Chondrocyte (in vitro differentiated cells): Measurements from ENCODE around the gene ALS2CL. TPM values are rescaled to one million over a fixed set of nuclear protein-coding genes. Genes with fewer than 3 reads are reported as not detected.

Experiments
- DNase-seq: peaks from one replicate; pipeline ENCODE4 v3.0.0; 2021; ENCODE audit warnings: mixed read lengths, low spot score
- H3K27ac Mint-ChIP-seq: one replicate; pipeline ENCODE4 v1.8.0; 2021; ENCODE audit warnings: mild to moderate bottlenecking, moderate library complexity, mixed read lengths; ENCODE audit not compliant: unreplicated experiment
- H3K27me3 Mint-ChIP-seq: 2 replicates; pipeline ENCODE4 v1.8.0; 2021; ENCODE audit warnings: low read depth, mixed read lengths
- H3K36me3 Mint-ChIP-seq: 2 replicates; pipeline ENCODE4 v1.8.0; 2021; ENCODE audit warnings: low read depth, mixed read lengths
- H3K4me1 Mint-ChIP-seq: 2 replicates; pipeline ENCODE4 v1.8.0; 2021; ENCODE audit warnings: low read depth, mild to moderate bottlenecking, mixed read lengths
- H3K4me3 Mint-ChIP-seq: one replicate; pipeline ENCODE4 v1.8.0; 2021; ENCODE audit warnings: mild to moderate bottlenecking, moderate library complexity, mixed read lengths; ENCODE audit not compliant: unreplicated experiment
- H3K9me3 Mint-ChIP-seq: 2 replicates; pipeline ENCODE4 v1.8.0; 2021; ENCODE audit warnings: low read depth, mixed read lengths
- total RNA-seq: library from RNA; stranded (reverse); gene quantifications from 3 replicates; pipeline ENCODE4 v1.2.1, GENCODE V29; 2021
- TF ChIP-seq, protein P1 (sequence below): fragments of 200-600 bp; sonication (generic); IDR thresholded peaks from 2 replicates; pipeline ENCODE4 v1.5.0; 2021; ENCODE audit warnings: antibody characterized with exemption, mild to moderate bottlenecking, moderate library complexity

The ALS2CL gene
- total RNA-seq, 1 donor from 2014 or later, result 3.6 TPM

DNA sequence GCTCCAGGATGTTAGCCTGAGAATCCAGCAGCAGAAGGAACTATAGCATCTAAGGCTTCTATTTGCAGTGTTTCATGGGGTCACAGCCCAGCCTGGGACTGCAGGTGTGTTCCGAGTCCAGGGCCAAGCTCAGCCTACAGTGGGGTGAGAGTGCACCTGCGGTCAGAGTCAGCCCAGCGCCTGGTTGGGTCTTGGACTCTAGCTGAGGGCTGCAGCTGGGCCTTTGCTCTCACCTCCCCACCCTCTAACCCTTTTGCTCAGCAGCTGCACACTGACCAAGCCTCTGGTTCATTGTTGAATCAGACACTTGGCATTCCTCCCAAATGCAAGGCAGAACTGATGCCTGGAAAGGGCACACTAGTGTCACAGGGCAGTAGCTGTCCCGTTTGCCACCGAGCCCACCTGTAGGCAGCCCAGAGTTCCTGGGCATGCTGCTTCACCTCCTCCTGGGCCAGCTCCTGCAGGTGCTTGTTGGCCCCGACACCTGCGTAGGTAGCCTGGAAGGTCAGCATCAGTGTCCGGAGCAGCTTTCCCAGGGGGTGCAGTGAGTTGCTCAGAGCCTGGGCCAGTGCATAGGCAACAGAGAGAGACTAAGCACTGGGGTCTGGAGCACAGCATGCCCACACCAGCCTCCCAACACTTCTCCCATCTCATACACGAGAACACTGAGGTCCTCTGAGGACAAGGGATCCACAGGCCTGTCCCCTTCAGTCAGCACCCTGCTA, 17.5 kb downstream of the ALS2CL start:
- TF ChIP-seq, protein P1, sequence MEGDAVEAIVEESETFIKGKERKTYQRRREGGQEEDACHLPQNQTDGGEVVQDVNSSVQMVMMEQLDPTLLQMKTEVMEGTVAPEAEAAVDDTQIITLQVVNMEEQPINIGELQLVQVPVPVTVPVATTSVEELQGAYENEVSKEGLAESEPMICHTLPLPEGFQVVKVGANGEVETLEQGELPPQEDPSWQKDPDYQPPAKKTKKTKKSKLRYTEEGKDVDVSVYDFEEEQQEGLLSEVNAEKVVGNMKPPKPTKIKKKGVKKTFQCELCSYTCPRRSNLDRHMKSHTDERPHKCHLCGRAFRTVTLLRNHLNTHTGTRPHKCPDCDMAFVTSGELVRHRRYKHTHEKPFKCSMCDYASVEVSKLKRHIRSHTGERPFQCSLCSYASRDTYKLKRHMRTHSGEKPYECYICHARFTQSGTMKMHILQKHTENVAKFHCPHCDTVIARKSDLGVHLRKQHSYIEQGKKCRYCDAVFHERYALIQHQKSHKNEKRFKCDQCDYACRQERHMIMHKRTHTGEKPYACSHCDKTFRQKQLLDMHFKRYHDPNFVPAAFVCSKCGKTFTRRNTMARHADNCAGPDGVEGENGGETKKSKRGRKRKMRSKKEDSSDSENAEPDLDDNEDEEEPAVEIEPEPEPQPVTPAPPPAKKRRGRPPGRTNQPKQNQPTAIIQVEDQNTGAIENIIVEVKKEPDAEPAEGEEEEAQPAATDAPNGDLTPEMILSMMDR, result no peak
- Mint-ChIP-seq H3K27ac (no peak overlapping the region), H3K27me3 (peaks cover 3% of the 10 kb centered on the region), H3K4me3 (no peak overlapping the region), H3K36me3 (peaks cover 3% of the 10 kb centered on the region), H3K9me3 (no peaks in the 10 kb centered on the region), H3K4me1 (no peaks in the 10 kb centered on the region)
- DNase-seq, result peak; percentile 51

DNA sequence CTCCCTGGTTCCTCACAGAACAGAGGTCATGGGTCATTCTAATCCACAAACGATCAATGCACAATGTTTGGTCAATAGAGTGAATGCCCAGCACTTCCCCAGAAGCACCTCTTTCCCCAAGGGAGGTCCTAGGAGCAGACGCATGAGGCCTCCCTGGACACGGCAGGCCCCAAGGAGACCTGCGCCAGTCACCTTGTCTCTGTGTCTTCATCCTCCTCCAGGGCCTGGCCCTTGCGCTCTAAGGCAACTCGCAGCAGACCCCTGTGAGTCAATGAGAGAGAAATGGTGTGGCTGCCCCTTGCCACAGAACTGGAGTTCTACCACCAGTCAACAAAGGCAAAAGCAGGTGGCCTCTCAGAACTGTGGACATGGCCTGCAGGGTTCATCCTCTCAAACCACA, 18.1 kb downstream of the ALS2CL start:
- no peaks in the 10 kb centered on the region for H3K4me1 Mint-ChIP-seq
- TF ChIP-seq, protein P1, result no peak
- no peaks in the 10 kb centered on the region for H3K9me3 Mint-ChIP-seq
- peaks cover 2% of the 10 kb centered on the region for H3K36me3 Mint-ChIP-seq
- peaks cover under 1% of the 10 kb centered on the region for H3K27me3 Mint-ChIP-seq
- peak; percentile 36 for DNase-seq
- H3K27ac Mint-ChIP-seq, result no peak overlapping the region
- no peak overlapping the region for H3K4me3 Mint-ChIP-seq

DNA sequence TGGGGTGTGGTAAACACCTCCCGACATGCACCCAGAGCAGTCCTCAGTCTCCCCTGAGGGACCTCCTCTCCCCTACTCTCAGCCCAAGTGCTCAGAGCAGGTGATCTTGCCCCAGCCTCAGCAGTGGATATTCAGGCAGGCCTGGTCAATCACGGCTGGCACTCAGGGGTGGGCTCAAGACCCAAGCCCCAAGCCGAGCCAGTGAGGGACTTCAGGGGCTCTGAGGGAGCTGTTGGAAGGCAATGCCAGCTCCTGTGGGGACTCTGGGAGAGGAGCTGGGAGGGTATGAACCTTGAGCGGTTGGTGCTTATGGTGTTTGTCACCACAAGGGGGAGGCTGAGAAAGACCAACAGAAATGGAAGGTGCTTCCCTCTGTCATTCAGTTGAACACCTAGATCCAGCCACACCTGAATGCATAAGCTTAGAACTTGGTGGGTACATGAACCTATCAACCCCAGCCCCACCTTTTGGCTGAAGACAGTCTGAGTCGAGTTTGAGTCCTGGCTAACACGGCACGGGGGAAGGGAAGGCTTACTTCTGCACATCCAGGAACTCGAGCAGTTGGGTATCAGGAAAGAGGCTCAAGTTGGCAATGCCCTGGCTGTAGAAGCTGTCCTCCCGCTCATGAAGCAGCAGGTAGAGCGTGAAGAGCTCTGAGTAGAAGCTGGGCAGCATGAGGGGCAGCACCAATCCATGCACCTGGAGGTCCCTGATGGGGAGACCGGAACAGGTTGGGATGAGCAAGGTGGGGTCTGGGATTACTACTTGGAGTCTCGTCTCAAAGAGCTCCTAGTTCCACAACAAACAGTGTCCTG, 19.2 kb downstream of the ALS2CL start:
- Mint-ChIP-seq H3K36me3 (peaks cover 2% of the 10 kb centered on the region), H3K4me1 (no peaks in the 10 kb centered on the region), H3K4me3 (no peak overlapping the region), H3K27ac (no peak overlapping the region), H3K27me3 (no peaks in the 10 kb centered on the region), H3K9me3 (no peaks in the 10 kb centered on the region)
- DNase-seq, result peak; percentile 67
- TF ChIP-seq, protein P1, result peak; percentile 46

DNA sequence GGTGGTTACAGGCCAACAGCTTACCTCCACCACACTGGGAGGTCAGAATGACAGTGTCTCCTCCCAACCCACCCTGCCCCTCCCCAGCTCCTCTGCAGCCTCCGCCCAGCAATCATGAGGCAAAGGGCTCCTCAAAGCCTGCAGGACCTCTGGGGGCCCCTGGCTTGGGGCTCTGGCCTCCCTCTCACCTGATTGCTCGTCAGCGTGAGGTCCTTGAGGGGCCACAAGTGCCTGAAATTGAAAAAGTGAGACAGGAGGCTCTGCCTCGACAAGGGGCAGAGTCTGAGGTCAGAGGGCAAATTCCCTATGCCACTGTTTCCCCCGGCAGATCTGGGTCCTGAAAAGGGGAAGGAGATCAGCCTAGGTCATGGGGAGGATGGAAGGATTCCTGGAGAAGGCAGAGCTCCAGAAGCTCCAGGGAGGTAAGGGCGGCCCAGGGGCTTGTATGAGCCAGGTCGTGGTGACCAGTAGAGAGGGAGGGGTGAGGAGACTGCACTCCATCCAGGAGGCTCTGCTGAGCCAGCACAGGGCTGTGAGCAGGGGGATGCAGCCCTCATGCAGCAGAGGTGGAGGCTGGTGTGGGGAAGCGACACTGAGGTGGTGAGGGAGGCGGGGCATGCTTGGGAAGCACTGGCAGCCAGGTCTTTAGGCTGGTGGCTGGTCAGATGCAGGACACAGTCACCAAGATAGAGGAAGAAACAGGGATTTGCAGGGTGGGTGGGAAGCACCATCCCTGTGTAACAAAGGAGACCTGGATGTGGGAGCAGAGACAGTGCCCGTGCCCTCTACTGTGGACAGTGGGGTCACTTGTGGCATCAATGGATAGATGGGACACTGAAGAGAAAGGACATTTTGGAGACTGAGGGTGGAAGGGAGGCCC, 20.1 kb downstream of the ALS2CL start:
- H3K27me3 Mint-ChIP-seq, result no peaks in the 10 kb centered on the region
- TF ChIP-seq, protein P1, result no peak
- H3K9me3 Mint-ChIP-seq, result no peaks in the 10 kb centered on the region
- DNase-seq, result peak; percentile 69
- H3K27ac Mint-ChIP-seq, result no peak overlapping the region
- H3K36me3 Mint-ChIP-seq, result peaks cover 2% of the 10 kb centered on the region
- no peaks in the 10 kb centered on the region for H3K4me1 Mint-ChIP-seq
- no peak overlapping the region for H3K4me3 Mint-ChIP-seq

DNA sequence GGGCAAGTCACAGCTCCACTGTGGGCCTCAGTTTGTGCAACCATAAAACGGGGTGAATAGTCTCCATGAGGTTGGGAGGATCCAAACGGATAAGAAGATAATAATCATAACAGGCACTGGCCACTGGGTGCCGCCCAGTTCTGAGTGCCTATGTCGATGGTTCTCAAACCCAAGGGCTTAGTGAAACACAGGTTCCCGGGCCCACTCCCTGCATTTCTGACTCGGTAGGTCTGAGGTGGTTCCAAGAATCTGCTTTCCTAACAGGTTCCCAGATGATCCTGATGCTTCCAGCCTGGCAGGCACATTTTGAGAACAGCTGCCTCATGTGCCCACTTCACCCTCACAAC, 21.2 kb downstream of the ALS2CL start:
- TF ChIP-seq, protein P1, result no peak
- no peaks in the 10 kb centered on the region for H3K27me3 Mint-ChIP-seq
- H3K9me3 Mint-ChIP-seq, result no peaks in the 10 kb centered on the region
- H3K36me3 Mint-ChIP-seq, result peaks cover 2% of the 10 kb centered on the region
- H3K4me1 Mint-ChIP-seq, result no peaks in the 10 kb centered on the region
- no peak overlapping the region for H3K27ac Mint-ChIP-seq
- H3K4me3 Mint-ChIP-seq, result no peak overlapping the region
- peak; percentile 42 for DNase-seq
